HG02884 (cell line): Measurements from ENCODE around the gene GPSM3.
"Not testable (repeated sequence)": the region's sequence is repeated elsewhere in the genome, so short reads cannot be mapped to it uniquely, and the experiment has no call there.

Experiments
- ATAC-seq: cut with Tn5 transposase; IDR thresholded peaks from one replicate; pipeline ENCODE4 v1.9.1; 2021; ENCODE audit warnings: mild to moderate bottlenecking, moderate library complexity; ENCODE audit not compliant: unreplicated experiment

Gene GPSM3

DNA sequence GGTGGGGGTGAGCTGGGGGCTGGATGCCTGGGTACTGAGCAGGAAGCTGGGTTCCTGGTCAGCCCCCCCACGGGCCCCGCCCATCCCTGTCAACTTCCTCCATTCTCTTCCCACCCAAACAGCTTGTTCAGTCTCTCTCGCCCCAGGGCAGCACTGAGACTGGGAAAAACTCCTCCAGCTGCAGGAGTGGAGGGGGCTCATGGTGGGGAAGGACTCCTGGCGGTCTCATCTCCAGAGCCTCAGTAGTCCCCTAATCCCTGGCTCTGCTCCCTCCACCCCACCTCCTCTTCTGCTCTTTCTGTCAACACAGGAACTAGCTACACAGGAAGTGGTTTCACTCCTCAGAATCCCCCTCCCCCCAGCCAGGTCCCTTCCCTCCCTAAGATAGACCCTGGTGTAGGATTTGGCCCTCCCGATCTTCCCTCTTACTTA is at the start of gene GPSM3:
GPSM3 (minus strand) TSS at position 36 of the 432 bp plus-strand sequence. CDS start 130 bp downstream, outside the sequence.
- ATAC-seq = no peak

GRCh38 chr6:32240686-32241085 is 48.2 kb upstream of the GPSM3 start:
- no peak for ATAC-seq

- no peak for ATAC-seq
Observed at GRCh38 chr6:32239462-32239861, 47.0 kb upstream of the GPSM3 start.

GRCh38 chr6:32234934-32235333 is 42.5 kb upstream of the GPSM3 start:
- no peak for ATAC-seq

DNA sequence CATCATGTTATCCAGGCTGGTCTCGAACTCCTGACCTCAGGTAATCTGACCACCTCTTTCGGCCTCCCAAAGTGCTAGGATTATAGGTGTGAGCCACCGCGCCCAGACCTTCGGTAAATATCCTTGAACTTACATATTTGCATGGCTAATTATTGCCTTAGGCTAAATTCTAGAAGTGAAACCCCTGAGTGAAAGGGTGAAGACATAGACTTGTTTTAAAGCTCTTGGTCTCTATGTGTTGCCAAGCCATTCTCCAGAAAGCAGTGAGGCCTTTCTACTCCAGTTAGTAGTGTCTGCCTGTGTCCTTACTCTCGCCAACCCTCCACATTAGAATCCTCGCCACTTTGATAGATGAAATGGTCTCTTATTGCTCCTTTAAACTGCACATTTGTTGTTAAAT is 34.0 kb upstream of the GPSM3 start:
- ATAC-seq = no peak

DNA sequence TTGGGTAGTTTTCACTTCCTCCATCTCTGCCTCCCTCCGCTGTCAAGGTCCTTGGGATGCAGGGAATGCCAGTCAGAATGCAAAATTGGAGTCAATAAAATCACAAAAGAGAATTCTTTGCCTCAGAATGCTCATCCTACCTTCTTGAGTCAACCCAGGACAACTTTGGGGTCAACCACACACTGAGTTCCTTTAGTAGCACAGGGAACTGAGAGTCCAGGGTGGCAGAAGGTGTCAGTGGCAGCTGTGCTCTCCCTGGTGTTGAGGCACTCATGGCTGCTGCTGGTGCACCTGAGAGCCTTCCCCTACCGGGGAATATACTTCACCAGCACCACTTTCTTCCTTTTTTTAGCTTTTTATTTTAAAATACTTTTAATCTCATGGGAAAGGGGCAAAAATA is 32.3 kb upstream of the GPSM3 start:
- no peak for ATAC-seq

DNA sequence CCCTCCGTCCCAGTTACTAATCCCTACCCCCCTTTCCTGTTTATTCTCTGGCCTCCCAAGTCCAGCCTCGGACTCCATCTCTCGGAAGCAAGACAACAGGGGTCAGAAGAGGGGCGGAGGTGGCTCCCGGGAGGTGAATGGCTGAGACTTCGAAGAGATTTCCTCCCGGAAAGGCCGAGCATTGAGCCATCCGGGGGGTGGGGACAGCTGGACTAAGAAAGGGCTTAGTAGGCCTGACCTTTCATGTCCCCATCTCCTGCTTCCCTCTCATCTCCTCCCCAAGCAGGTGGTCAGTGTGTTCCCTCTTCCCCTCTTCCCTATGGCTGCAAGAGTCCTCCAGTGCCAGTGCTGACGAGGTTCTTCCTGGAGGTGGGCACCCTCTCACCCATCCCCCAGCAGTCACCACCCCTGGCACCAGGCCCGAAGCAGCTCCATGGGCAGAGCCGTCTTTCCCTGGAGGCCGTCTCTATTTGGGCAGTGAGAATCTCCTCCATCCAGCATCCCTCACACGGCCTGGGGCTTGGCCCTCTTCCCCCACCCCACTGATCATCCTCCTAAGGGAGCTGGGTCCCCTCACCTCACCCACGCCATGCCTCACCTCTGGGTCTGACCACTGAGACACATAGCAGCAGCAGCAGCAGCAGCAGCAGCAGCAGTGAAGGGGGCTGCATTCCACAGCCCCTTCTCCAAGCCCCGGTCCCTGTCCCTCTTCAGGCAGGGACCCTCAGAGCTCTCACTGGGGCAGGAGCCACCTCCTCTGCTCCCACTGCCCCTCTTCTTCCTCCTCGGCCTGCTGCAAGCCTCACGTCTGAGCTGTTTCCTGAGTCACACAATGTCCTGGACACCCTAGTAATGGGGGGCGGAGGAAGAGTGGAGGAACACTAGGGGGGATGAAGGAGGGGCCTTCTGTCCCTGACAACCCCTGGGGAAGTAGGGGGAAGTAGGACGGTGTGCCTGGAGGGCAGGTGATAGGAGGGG is 31.1 kb upstream of the GPSM3 start, which contains the start of gene NOTCH4:
NOTCH4 (minus strand) TSS at position 810 of the 978 bp plus-strand sequence; CDS start at position 671, 139 bp downstream.
- no peak for ATAC-seq

- ATAC-seq = no peak
Observed at GRCh38 chr6:32222333-32223230, 30.1 kb upstream of the GPSM3 start.

DNA sequence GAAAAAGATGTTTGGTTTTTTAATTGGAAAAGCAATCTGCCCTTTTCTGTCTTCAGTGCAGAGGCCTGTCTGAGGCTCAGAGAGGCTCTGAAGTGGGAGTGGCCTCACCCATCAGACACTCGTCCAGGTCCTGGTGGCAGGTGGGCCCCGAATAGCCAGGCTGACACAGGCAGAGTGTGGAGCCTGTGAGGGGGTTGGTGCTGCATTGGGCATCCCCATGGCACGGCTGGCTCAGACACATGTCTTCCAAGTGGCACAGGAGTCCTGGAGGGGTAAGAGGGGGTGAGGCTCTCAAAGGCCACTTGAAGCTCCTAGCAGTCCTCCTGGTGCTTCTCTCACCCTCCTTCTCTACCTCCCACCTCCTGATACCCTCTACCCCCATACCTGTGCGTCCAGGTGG is 27.6 kb upstream of the GPSM3 start:
- no peak for ATAC-seq

DNA sequence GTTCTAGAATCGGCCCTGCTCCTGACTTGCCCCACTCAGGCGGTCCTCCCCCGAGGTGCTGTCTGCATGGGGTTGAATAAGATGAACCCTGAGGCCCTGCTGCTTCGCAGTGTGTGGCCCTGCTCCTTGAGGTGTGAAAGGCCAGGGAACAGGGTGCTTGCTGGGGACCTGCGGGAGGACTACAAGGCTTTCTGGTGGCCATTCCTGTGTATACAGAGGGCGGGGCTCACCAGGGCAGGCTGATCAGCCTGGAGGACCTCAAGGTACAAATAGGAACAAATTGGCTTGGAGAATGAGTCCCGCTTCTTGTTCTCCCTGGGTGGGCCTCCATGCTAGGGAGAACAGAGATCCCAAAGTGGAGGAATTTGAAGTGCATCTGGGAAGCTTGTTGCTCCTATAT is 25.7 kb upstream of the GPSM3 start:
- ATAC-seq = no peak

DNA sequence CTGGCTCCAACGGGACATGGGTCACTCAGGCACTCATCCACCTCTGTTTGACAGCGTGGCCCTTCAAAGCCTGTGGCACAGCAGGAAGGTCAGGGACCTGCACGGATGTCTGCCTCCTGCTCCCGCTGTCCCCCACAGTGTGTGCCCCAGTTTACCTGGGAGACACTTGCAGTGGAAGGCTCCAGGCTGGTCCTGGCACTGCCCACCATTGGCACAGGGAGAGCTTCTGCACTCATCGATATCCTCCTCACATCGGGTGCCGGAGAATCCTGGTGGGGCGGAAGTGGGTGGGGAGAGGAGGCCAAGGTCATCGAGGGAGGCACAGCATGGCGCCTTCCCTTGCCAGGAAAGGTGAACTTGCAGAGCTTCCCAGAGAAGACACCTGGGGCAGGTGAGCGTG is 24.6 kb upstream of the GPSM3 start:
- ATAC-seq = no peak

- no peak for ATAC-seq
Observed at GRCh38 chr6:32216285-32216684, 23.8 kb upstream of the GPSM3 start.

- no peak for ATAC-seq
Observed at GRCh38 chr6:32215617-32216016, 23.2 kb upstream of the GPSM3 start.

DNA sequence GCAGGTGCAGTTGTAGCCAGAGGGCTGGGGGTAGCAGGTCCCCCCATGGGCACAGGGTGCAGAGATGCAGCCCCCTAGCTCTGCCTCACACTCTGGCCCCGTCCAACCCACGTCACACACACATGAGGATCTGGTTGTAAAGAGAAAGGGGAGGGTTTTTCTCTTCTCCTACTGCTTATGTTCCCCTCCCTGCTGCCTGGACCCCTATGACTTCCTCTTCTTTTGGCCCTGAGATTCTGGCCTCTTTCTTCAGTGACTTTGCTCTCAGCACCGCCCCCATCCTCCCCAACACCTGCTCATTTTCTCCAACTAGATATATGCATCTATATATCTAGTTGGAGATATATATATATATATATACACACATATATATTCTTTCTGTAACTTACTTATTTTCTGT is 21.7 kb upstream of the GPSM3 start:
- no peak for ATAC-seq

- no peak for ATAC-seq
Observed at GRCh38 chr6:32213649-32214048, 21.2 kb upstream of the GPSM3 start.

- ATAC-seq = no peak
Observed at GRCh38 chr6:32212076-32212760, 19.8 kb upstream of the GPSM3 start.

DNA sequence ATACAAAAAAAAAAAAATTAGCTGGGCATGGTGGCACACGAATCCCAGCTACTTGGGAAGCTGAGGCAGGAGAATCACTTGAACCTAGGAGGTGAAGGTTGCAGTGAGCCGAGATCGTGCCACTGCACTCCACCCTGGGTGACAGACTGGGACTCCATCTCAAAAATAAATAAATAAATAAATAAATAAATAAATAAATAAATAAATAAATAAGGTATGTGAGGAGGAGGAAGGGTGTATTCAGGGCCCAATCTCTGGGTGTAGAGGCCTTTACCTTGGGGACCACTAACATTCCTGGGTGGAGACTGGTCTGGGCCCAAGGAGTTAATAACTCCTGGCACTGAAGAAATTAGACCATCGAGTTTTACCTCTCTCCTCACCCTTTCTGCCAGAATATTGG is 19.0 kb upstream of the GPSM3 start:
- ATAC-seq = not testable (repeated sequence)

GRCh38 chr6:32210191-32210601 is 17.8 kb upstream of the GPSM3 start:
- ATAC-seq = no peak

DNA sequence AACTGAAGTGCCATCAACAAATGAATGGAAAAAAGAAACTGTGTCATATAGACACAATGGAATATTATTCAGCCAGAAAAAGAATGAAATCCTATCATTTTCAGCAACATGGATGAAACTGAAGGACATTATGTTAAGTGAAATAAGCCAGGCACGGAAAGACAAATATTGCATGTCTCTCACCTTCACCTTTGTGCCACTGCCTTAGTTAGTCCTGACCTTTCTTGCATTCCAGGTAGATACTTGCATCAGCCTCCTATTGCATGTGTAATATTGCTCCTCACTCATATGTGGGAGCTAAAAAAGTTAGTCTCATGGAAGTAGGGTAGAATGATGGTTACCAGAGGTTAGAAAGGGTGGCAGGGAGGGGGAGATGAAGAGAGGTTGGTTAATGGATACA is 16.6 kb upstream of the GPSM3 start:
- no peak for ATAC-seq

- ATAC-seq = no peak
Observed at GRCh38 chr6:32204268-32204715, 11.8 kb upstream of the GPSM3 start.
